ENCODE results near the gene IRF1.
"Not testable (repeated sequence)": the region's sequence is repeated elsewhere in the genome, so short reads cannot be mapped to it uniquely, and the experiment has no call there.

The IRF1 gene

DNA sequence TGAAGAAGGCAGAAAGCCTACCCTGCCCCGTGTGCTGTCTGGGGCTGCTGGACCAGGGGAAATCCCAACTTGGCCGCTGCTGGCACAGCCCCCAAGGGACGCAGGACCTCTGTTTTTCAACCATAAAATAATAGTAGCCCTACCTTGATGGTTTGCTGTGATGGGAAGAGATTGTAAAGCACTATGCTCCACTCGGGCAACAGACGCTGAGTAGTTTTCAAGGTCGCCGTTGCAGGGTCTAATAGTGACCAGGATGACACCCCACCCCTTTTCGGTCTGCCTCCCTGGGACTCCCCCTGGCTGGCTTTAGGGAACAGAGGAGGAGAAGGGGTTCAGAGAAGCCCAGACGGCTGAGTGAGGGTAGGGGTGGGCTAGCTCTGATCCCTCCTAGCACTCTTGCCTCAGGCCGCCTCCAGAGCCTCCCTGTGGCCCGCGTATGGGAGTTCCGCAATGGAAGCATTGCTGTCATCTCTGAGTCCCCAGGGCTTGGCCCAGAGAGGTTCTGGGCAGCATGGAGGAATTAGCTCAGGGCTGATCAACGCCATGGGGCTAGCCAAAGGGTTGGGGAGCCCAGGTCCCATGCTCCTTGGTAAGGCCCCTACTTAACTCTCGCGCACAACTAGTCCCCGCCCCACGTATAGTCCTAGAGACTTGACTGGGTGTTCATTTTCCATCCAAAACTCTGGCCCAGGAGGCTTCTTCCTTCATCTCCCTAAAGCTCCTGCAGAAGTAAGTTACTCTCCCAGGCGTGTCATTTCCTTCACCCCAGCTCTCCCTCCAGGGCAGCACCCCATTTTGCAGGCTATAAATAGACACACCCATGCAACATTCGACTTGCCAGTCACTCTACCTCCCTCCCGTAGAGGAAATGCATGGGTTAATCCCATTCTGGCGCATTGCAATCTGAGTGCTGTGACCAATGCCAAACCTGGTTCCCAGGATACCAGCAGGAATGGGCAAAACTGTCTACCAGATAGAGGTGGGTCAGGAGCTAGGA lies 1.1 kb upstream of the IRF1 start:
- H3K4me1 ChIP-seq (ENCODE audit: control insufficient read depth, insufficient read depth, low read length) = peaks cover 13% of the 10 kb centered on the region

GRCh38 chr5:132489871-132490483 lies 596 bp downstream of the IRF1 start:
- Histone ChIP-seq H3K4me3 (ENCODE audit: low read depth, low read length) (peak overlapping the region; percentile 80), H3K27me3 (ENCODE audit: control insufficient read depth, insufficient read depth, low read length) (peaks cover 33% of the 10 kb centered on the region), H3K9ac (ENCODE audit: low read depth, low read length) (peak overlapping the region; percentile 88), H3K36me3 (ENCODE audit: control insufficient read depth, insufficient read depth, low read length) (peaks cover 18% of the 10 kb centered on the region), H3K9me3 (ENCODE audit: control insufficient read depth, insufficient read depth, low read length) (no peaks in the 10 kb centered on the region), H3K4me1 (ENCODE audit: control insufficient read depth, insufficient read depth, low read length) (peaks cover 8% of the 10 kb centered on the region)

More for the DNA sequence above, 1.1 kb upstream of the IRF1 start:
- peak overlapping the region; percentile 80 for H3K4me3 ChIP-seq (ENCODE audit: low read depth, low read length)
- peaks cover 3% of the 10 kb centered on the region for H3K36me3 ChIP-seq (ENCODE audit: control insufficient read depth, insufficient read depth, low read length)
- no peaks in the 10 kb centered on the region for H3K9me3 ChIP-seq (ENCODE audit: control insufficient read depth, insufficient read depth, low read length)
- H3K9ac ChIP-seq (ENCODE audit: low read depth, low read length) = peak overlapping the region; percentile 39
- peaks cover 33% of the 10 kb centered on the region for H3K27me3 ChIP-seq (ENCODE audit: control insufficient read depth, insufficient read depth, low read length)

GRCh38 chr5:132489051-132489770 lies 1.4 kb downstream of the IRF1 start:
- Histone ChIP-seq H3K9ac (ENCODE audit: low read depth, low read length) (no peak overlapping the region), H3K4me1 (ENCODE audit: control insufficient read depth, insufficient read depth, low read length) (peaks cover 8% of the 10 kb centered on the region), H3K4me3 (ENCODE audit: low read depth, low read length) (peak overlapping the region; percentile 80), H3K27me3 (ENCODE audit: control insufficient read depth, insufficient read depth, low read length) (peaks cover 32% of the 10 kb centered on the region), H3K9me3 (ENCODE audit: control insufficient read depth, insufficient read depth, low read length) (no peaks in the 10 kb centered on the region), H3K36me3 (ENCODE audit: control insufficient read depth, insufficient read depth, low read length) (peaks cover 19% of the 10 kb centered on the region)

- Histone ChIP-seq H3K4me1 (ENCODE audit: control insufficient read depth, insufficient read depth, low read length) (peaks cover 8% of the 10 kb centered on the region), H3K27me3 (ENCODE audit: control insufficient read depth, insufficient read depth, low read length) (peaks cover 28% of the 10 kb centered on the region), H3K9ac (ENCODE audit: low read depth, low read length) (no peak overlapping the region), H3K36me3 (ENCODE audit: control insufficient read depth, insufficient read depth, low read length) (peaks cover 25% of the 10 kb centered on the region), H3K4me3 (ENCODE audit: low read depth, low read length) (no peak overlapping the region), H3K9me3 (ENCODE audit: control insufficient read depth, insufficient read depth, low read length) (no peaks in the 10 kb centered on the region)
These were observed 2.0 kb downstream of the IRF1 start for GRCh38 chr5:132488590-132488989.

DNA sequence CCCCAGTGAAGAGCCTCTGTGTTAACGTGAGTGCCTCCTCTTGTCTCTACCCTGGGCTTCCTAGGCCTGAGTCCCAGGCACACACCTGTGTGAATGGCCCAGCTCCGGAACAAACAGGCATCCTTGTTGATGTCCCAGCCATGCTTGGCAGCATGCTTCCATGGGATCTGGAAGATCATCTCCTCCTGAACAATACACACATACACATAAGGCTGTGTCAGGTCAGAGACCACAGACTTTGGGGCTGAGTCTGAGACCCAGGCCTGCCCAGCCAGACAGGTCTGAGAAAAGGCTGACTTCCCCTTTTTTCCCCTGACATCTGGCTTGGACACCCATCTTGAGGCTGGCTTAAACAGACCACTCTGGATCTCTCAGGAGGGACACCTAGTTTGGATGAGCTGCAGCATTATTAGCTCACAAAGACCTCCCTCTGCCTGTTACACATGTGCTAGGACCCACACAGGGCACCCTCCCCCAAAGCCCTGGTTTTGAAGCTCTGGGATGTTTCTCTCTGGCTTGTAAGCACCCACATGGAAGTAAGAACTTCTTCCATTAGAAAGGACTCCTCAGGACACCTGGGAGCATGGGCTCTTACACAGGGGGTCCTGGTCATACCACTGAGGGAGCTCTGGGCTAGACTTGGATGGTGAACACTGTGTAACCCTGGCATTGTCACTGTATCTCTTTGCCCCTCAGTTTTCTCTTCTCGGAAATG lies 2.6 kb downstream of the IRF1 start:
- Histone ChIP-seq H3K9me3 (ENCODE audit: control insufficient read depth, insufficient read depth, low read length) (no peaks in the 10 kb centered on the region), H3K27me3 (ENCODE audit: control insufficient read depth, insufficient read depth, low read length) (peaks cover 25% of the 10 kb centered on the region), H3K36me3 (ENCODE audit: control insufficient read depth, insufficient read depth, low read length) (peaks cover 30% of the 10 kb centered on the region), H3K9ac (ENCODE audit: low read depth, low read length) (no peak overlapping the region), H3K4me3 (ENCODE audit: low read depth, low read length) (no peak overlapping the region), H3K4me1 (ENCODE audit: control insufficient read depth, insufficient read depth, low read length) (peaks cover 8% of the 10 kb centered on the region)

DNA sequence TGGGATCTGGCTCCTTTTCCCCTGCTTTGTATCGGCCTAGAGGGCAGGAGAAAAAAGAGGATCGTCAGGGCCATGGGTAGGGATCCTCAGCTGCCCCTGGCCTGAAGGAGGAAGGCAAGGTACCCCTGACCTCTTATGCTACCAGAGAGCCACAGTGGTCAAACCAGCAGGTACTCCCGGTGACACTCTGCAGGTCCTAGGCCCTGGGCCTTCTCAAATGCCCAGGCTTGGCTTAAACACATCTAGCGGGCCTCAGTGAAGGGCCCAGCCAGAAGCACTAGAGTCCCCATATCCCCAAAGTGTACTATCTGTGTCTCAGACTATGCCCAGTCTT lies 3.5 kb downstream of the IRF1 start:
- no peak overlapping the region for H3K4me3 ChIP-seq (ENCODE audit: low read depth, low read length)
- H3K4me1 ChIP-seq (ENCODE audit: control insufficient read depth, insufficient read depth, low read length) = peaks cover 5% of the 10 kb centered on the region
- H3K27me3 ChIP-seq (ENCODE audit: control insufficient read depth, insufficient read depth, low read length) = peaks cover 15% of the 10 kb centered on the region
- no peak overlapping the region for H3K9ac ChIP-seq (ENCODE audit: low read depth, low read length)
- H3K36me3 ChIP-seq (ENCODE audit: control insufficient read depth, insufficient read depth, low read length) = peaks cover 30% of the 10 kb centered on the region
- H3K9me3 ChIP-seq (ENCODE audit: control insufficient read depth, insufficient read depth, low read length) = no peaks in the 10 kb centered on the region

DNA sequence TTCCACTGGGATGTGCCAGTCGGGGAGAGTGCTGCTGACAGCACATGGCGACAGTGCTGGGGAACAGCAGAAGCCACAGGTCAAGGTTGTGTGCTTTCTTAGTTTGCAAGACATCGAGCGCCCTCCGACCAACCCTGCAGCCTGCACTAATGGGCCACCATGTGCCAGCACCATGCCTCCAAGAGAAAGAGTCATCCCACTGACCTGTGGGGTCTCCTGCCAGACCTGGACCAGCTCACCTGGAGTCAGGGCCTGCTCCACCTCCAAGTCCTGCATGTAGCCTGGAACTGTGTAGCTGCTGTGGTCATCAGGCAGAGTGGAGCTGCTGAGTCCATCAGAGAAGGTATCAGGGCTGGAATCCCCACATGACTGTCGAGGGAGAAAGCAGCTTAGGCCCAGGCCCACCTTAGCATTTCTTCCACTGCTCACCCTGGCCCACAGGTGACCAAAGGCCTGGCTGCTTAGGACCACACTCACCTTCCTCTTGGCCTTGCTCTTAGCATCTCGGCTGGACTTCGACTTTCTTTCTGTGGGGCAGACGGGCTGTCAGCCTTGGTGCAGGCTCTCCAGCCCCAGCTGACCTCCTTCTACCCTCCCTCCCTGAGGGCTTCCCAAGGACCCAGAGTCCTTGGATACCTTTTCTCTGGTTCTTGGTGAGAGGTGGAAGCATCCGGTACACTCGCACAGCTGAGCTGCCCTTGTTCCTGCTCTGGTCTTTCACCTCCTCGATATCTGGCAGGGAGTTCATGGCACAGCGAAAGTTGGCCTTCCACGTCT lies 4.1 kb downstream of the IRF1 start:
- no peak overlapping the region for H3K9ac ChIP-seq (ENCODE audit: low read depth, low read length)

DNA sequence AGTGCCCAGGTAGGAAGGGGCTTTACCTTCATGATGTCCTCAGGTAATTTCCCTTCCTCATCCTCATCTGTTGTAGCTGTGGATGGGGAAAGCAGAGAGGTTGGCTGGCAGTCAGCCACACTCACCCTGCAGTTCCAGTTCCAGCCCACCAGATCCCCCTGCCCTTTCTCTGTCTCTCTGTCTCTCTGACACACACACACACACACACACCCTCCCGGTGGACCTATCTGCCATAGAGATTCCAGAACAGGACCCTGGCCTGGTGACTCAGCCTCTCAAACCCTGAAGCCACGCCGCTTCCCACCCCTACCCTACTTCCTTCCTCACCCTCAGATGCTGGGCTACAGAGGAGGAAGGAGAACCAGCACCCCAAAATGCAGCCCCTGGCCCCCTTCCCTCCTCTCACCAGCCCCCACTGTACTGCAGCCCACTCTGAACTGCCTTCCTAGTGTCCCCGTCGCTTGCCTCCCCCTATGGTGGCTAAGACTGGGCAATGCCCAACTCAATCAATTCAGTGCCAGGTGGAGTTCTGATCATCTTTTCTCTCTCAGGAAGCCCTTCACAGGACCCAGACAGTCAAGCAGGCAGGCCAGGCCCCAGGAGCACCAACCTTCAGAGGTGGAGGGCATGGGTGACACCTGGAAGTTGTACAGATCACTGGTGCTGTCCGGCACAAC lies 4.8 kb downstream of the IRF1 start:
- peaks cover 30% of the 10 kb centered on the region for H3K36me3 ChIP-seq (ENCODE audit: control insufficient read depth, insufficient read depth, low read length)

More for the DNA sequence above, 4.1 kb downstream of the IRF1 start:
- H3K9me3 ChIP-seq (ENCODE audit: control insufficient read depth, insufficient read depth, low read length) = no peaks in the 10 kb centered on the region
- H3K4me1 ChIP-seq (ENCODE audit: control insufficient read depth, insufficient read depth, low read length) = peaks cover 5% of the 10 kb centered on the region
- no peak overlapping the region for H3K4me3 ChIP-seq (ENCODE audit: low read depth, low read length)
- peaks cover 30% of the 10 kb centered on the region for H3K36me3 ChIP-seq (ENCODE audit: control insufficient read depth, insufficient read depth, low read length)
- peaks cover 10% of the 10 kb centered on the region for H3K27me3 ChIP-seq (ENCODE audit: control insufficient read depth, insufficient read depth, low read length)

GRCh38 chr5:132484876-132485640 lies 5.5 kb downstream of the IRF1 start:
- peaks cover 30% of the 10 kb centered on the region for H3K36me3 ChIP-seq (ENCODE audit: control insufficient read depth, insufficient read depth, low read length)
- not testable (repeated sequence) for H3K4me3 ChIP-seq (ENCODE audit: low read depth, low read length); H3K9me3 ChIP-seq (ENCODE audit: control insufficient read depth, insufficient read depth, low read length); H3K27me3 ChIP-seq (ENCODE audit: control insufficient read depth, insufficient read depth, low read length); H3K4me1 ChIP-seq (ENCODE audit: control insufficient read depth, insufficient read depth, low read length); H3K9ac ChIP-seq (ENCODE audit: low read depth, low read length)

More for the DNA sequence above, 4.8 kb downstream of the IRF1 start:
- Histone ChIP-seq H3K4me3 (ENCODE audit: low read depth, low read length) (no peak overlapping the region), H3K27me3 (ENCODE audit: control insufficient read depth, insufficient read depth, low read length) (peaks cover 8% of the 10 kb centered on the region), H3K9ac (ENCODE audit: low read depth, low read length) (no peak overlapping the region), H3K4me1 (ENCODE audit: control insufficient read depth, insufficient read depth, low read length) (peaks cover 5% of the 10 kb centered on the region), H3K9me3 (ENCODE audit: control insufficient read depth, insufficient read depth, low read length) (no peaks in the 10 kb centered on the region)

GRCh38 chr5:132484391-132484725 lies 6.2 kb downstream of the IRF1 start:
- Histone ChIP-seq H3K4me3 (ENCODE audit: low read depth, low read length) (no peak overlapping the region), H3K27me3 (ENCODE audit: control insufficient read depth, insufficient read depth, low read length) (peaks cover 4% of the 10 kb centered on the region), H3K4me1 (ENCODE audit: control insufficient read depth, insufficient read depth, low read length) (peaks cover 1% of the 10 kb centered on the region), H3K36me3 (ENCODE audit: control insufficient read depth, insufficient read depth, low read length) (peaks cover 30% of the 10 kb centered on the region), H3K9me3 (ENCODE audit: control insufficient read depth, insufficient read depth, low read length) (no peaks in the 10 kb centered on the region), H3K9ac (ENCODE audit: low read depth, low read length) (no peak overlapping the region)

All from iPS-15b (cell line).